Fibroblast of upper back skin (primary cell): ENCODE data around the gene USF2.
"Not testable (repeated sequence)": the region's sequence is repeated elsewhere in the genome, so short reads cannot be mapped to it uniquely, and the experiment has no call there.

Experiments
- DNase-seq: peaks from one replicate; pipeline ENCODE4 v3.0.0-alpha.2; 2013

The USF2 gene

DNA sequence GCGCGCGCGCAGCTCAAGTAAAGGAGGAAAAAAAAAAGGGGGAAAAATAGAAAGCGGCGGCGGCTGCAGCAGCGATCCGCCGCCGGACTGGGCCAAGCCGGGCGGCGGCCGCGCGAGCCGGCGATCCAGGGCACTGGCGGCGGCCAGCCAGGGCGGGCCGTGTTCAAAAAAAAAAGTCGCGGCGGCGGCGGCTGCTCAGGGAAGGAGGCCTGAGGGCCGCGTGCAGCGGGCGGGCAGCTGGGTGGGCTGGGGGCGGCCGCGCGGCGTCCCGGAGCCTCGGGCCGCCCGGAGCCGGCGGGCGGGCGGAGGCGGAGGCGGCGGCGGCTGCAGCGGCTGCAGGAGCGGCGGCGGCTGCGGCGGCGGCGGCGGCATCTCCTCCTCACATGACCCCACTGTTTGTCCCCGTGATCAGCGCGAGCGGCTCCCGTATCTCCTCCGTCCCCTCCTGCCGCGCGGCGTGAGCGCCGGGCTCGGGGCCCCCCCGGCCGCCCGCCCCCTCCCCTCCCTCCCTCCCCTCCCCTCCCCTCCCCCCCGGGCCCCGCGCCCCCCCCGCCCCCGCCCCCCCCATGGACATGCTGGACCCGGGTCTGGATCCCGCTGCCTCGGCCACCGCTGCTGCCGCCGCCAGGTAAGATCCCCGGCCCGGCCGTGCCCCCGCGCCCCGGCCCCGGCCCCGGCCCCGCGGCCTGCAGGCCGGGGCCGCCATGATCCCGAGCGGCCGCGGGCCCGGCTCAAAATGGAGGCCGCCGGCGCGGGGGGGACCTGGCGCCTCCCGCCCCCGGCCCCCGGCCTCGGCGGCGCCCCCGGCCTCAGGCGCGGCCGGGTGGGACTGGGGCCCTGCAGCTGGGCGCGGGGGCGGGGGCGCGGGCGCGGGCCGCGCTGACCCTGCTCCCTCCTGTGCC is at the start of gene USF2:
Gene USF2 (plus strand): TSS at position 427 of the 902 bp plus-strand sequence. CDS start 140 bp downstream, at position 567.
- DNase-seq, result peak; percentile 72

DNA sequence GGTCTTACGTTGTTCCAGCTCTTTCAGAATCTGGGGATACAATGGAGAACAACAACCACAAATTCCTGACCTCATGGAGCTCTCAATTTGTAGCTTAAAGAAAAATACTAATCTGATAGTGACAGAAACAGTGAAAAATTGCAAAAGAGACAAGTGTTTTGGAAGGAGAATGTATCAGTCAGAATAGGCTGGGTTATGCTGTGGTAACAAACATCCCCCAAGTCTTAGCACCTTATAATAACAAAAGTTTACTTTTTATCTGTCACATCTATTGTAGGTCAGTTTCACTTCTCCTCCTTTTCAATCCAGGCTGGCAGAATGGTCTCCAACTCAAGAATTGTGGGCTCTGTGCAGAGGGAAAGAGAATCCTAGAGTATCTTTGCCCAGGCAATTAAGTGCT is 49.8 kb upstream of the USF2 start:
- no peak for DNase-seq

DNA sequence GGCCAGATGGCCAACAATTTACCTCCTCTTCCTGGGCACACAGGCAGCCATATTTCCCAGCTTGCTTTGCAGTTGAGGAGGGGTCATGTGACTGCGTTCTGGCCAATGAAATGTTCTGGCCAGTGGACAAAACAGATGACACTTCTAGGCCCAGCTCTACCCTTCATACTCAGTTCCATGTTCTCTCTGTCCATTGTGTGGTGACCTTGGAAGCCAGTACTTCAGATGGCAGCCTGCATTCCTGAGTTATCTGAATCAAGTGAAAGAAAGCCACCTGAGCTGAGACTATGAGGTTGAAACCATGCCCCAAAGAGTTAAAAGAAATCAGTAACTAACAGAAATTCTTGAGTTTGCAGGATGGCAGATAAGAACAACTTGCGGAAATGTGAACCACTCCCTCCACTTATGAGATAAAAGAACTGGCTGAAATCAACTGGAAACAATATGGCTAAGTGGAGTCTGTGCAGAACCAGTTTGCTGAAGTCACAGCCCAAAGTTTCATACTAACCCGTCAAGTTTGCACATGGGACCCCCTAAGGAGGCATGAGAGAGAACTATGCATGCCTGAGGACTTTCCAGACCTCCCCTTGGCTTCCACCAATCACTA is 48.3 kb upstream of the USF2 start:
- no peak for DNase-seq

GRCh38 chr19:35220973-35221590 is 47.7 kb upstream of the USF2 start:
- not testable (repeated sequence) for DNase-seq

DNA sequence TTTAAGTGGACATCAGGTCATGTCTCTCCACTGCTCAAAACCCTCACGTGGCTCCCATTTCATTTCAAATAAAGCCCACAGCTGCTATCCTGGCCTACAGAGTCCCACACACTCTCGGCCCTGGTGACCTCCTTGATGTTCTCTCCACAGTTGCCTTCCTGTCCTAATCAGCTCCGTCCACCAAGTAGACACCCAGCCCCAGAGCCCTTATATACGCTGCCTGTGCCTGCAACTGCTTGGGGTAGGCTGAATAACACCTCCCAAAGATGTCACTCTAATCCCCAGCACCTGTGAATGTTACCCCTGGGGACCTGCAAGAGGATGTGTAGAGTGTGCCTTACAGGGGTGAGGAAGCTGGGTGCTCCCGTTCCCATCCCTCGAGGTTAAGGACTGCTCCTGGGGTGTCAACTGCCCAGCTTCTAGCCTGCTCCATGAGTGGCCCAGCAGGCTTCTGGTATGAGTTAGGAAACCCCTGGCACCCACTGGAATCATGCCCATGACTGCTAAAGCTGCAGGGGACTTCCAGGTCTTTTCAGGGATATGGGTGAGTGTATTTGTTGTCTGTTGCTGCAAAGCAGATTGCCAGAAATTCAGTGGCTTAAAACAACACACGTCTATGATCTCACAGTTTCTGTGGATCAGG is 46.3 kb upstream of the USF2 start:
- DNase-seq, result no peak

GRCh38 chr19:35223084-35223790 is 45.5 kb upstream of the USF2 start:
- no peak for DNase-seq

DNA sequence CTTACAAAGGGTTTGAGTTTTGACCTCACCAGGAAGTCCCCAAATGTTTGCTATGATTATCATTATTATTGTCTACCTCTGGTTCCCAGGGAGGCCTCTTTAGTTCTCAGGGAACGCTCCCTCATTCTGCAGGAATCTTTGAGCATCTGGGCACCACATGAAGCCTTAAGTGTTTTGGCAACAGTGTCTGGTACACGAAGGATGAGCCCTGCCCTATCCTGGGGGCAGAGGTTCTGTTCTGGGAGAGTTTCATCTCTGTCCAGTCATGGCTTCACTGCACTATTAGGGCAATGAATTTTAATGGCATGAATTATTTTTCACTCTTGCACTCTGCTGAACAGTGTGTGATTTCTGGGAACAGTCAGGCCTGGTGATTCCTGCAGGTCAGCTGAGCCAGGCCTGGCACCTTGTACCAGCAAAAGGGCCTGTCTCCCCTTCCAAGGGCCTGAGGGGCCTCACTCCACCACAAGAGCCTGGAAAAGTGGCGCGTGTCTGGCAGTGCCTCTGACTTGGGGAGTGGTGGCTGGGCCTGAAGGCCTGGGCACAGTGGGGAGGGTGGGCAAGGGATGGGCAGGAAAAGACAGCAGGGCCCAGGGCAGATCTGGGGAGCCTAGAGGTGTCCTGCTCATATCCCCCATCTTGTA is 44.8 kb upstream of the USF2 start:
- DNase-seq, result no peak

GRCh38 chr19:35224681-35225571 is 43.8 kb upstream of the USF2 start:
- DNase-seq, result no peak

- DNase-seq, result no peak
Measured at GRCh38 chr19:35225951-35226350, 42.8 kb upstream of the USF2 start.

GRCh38 chr19:35226748-35227147 is 42.0 kb upstream of the USF2 start:
- DNase-seq, result no peak

DNA sequence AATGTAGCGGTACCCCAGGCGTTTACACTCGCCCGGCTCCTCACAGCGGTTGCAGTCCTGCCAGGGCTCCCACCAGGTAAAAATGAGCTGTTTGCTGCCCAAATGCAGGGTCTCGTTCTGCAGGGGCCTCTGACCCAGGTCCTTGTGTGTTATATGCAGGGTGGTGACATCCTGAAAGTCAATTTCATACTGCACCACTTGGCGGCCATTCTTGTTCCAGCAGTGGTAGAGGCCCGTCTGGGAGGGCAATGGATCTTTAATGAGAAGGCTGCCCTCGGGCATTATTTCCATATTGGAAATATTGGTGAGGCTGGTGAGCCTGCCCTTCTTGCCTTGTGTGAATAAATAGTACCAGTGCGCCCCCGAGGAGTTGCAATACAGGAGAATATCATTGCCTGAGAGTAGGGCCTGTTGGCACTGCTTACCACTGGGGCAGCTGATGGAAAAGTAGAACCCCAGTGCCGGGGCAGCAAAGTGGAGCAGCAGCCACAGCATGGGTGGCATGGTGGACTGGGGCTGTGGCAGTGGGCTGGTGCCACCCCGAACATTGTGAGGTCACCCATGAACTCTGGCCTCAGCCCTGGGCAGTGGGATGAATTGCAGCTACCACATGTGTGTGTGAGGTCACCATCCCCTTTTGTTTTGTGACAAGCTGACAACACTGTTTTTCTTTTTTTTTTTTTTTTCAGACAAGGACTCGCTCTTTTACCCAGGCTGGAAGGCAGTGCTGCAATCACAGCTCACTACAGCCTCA is 40.4 kb upstream of the USF2 start, which contains the start of gene FAM187B:
Gene FAM187B (minus strand): TSS at position 563 of the 754 bp plus-strand sequence. CDS start 59 bp downstream, at position 504.
- no peak for DNase-seq

- no peak for DNase-seq
Measured at GRCh38 chr19:35229601-35230000, 39.2 kb upstream of the USF2 start.

- no peak for DNase-seq
Measured at GRCh38 chr19:35231956-35232645, 36.7 kb upstream of the USF2 start.

- DNase-seq, result no peak
Measured at GRCh38 chr19:35232912-35233311, 35.9 kb upstream of the USF2 start.

DNA sequence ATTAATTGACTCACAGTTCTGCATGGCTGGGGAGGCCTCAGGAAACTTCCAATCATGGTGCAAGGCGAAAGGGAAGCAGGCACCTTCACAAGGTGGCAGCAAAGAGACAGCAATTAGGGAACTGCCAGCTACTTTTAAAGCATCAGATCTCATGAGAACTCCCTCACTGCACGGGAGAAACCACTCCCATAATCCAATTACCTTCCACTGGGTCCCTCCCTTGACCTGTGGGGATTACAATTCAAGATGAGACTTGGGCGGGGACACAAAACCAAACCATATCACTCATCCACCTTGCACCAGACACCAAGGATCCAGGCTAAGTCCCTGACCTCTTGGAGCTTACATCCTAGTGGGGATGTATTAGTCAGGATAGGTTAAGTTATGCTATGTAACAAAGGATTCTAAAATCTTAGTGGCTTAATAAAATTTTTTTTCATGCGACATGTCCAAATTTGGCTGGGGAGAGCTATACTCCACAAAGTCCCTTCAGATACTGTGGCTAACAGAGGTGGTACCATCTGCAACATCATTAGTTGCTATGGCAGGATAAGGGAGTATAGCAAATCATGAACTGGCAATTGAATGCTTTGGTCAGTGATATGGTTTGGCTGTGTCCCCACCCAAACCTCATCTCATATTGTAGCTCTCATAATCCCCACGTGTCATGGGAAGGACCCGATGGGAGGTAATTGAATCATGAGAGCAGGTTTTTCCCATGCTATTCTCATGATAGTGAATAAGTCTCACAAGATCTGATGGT is 31.9 kb upstream of the USF2 start:
- DNase-seq, result no peak

DNA sequence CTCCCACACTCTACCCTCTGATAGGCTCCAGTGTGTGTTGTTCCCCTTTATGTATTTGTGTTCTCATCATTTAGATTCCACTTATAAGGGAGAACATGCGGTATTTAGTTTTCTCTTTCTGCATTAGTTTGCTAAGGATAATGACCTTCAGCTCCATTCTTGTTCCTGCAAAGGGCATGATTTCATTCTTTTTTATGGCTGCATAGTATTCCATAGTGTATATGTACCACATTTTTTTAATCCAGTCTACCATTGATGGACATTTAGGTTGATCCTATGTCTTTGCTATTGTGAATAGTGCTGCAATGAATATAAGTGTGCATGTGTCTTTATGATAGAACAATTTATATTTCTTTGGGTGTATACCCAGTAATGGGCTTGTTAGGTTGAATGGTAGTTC is 29.2 kb upstream of the USF2 start:
- not testable (repeated sequence) for DNase-seq

- DNase-seq, result no peak
Measured at GRCh38 chr19:35240327-35240726, 28.4 kb upstream of the USF2 start.

DNA sequence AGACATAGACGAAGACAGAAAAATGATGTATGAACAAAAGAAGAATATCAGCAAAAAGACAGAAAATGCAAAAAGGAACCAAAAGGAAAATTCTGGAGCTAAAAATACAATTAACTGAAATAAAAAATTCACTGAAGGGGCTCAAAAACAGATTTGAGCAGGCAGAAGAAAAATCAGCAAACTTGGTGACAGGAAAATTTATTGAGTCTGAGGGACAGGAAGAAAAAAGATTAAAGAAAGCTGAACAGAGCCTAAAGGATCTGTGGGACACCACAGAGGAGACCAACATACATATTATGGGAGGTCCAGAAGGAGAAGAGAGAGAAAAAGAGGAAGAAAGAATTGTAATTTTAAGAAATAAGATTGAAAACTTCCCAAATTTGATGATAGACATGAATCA is 27.3 kb upstream of the USF2 start:
- no peak for DNase-seq
